NCI-H524 (cell line): ENCODE data around the gene NELFE.
A peak's percentile ranks its signal among the peaks of the same experiment; 100 is the strongest.

Source experiments
- DNase-seq, 2 experiments: peaks; one replicate each; lab custom pipeline; 2025; lab: John Stamatoyannopoulos, UW

NELFE gene

DNA sequence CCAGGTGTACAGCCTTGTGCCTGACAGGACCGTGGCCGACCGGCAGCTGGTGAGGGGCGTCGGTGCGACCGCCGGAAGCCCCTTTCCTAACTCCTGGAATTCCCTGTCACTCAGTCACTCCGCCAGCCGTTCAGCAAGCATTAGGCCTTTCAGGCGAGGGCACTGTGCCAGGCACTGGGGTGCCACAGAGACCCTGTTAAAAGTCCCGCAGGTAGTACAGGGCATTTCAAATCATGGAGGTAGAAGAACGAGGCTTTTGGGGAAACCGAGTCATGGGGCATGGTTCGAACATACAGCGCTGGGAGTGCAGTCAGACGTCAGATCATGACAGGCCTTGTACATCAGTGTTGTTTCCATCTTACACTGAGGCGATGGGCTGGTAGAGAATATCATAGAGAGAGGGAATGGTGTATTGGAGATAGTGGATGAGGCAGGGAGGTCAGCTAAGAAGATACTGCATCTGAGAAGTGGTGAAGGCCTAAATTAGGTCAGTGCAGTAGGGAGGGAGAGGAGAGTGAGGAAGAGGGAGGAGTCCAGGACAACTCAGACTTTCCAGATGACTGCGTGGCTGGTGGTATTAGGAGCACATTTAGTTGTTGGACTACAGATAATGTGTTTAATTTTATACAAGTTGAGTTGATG lies 14.1 kb upstream of the NELFE start:
- no peak for DNase-seq

DNA sequence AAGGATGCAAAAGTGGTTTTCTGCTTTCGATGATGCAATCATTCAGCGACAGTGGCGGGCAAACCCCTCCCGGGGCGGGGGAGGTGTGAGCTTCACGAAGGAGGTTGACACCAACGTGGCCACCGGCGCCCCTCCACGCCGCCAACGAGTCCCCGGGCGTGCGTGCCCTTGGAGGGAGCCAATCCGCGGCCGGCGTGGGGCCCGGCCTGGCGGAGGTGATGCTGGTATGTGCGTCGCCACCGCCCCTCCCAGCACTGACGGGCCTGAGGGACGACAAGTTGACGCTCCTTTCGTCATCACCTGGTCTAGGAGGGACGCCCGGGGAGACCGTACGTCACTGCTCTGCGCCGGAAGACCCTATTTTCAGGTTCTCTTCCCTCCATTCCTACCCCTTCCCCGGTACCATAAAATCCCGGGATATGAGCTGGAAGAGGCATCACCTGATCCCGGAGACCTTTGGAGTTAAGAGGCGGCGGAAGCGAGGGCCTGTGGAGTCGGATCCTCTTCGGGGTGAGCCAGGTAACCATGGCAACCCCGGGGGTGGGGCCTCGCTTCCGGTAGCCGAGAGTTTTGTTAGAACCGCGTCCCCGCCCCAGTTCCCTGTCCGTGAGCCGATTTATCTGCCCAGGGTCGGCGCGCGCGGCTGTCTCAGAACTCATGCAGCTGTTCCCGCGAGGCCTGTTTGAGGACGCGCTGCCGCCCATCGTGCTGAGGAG lies 13.4 kb upstream of the NELFE start, which contains the start of gene DXO:
TSS of gene DXO (minus strand) at position 146 of the 716 bp plus-strand sequence. CDS start 463 bp downstream, outside the sequence.
- peak; percentile 95 to 96 for DNase-seq

DNA sequence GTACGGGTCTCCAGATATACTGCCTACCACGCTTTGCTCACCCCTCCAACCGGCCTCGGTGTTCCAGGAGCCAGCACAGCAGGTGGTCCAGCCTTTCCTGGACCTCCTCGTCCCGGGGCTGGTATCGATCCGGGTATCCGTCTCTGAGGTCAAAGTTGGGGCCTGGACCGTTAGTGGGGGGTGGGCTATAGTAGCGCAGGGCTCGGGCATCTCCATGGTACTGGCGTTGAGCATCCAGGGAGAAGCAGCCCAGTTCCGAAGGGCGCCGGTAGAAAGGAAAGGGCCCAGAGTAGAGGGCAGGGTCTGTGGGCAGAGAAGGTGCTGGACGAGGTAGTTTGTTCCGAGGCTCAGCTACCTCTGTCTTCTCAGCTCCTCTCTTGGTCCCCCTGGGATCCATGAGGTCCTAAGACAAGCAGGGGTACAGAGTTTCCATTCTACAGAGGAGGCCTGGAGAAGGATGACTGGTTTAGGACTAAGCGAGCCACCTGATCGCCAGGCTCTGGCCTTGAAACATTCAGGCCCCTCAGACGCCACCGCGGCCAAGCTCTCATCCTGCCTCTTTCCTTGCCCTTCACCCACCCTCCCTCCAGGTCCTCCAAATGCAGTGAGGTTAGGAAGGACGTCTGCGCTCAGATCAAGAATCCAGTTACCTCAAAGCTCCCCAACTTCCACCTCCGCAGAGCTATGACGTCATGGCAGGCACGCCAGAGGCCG lies 12.7 kb upstream of the NELFE start:
- no peak for DNase-seq

DNA sequence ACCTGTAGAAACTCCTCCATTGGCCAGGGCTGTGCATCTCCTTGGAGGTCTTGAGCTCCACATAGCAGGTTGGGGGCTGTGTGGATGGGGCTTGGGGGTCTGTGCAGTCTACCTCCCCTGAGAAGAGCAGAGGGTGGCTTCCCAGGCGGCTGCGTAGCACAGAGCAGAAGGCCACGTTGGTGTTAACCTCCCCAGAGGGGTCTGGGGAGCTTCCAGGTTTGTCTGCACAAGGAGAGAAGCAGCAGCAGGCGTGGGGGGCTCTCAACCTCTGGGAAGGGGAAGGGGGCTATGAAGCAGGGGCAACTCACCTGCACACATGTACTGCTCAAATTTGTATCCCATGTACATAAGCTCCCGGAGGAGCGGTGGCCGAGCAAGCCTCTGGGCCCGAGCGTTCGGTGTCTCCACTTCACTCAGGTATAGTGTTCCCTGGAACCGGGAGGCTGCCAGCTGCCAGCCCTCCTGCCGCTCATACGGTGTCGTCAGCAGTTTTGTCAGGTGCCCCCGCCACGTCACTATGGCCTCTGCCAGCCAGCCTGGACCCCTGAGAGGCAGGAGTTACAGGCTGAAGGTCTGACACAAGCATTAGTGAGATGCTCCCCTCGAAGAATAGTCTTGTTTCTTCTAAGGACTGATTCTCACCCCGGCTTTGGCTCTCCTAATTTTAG lies 12.0 kb upstream of the NELFE start:
- DNase-seq, result peak in 1 of 2 experiments; percentile 20

DNA sequence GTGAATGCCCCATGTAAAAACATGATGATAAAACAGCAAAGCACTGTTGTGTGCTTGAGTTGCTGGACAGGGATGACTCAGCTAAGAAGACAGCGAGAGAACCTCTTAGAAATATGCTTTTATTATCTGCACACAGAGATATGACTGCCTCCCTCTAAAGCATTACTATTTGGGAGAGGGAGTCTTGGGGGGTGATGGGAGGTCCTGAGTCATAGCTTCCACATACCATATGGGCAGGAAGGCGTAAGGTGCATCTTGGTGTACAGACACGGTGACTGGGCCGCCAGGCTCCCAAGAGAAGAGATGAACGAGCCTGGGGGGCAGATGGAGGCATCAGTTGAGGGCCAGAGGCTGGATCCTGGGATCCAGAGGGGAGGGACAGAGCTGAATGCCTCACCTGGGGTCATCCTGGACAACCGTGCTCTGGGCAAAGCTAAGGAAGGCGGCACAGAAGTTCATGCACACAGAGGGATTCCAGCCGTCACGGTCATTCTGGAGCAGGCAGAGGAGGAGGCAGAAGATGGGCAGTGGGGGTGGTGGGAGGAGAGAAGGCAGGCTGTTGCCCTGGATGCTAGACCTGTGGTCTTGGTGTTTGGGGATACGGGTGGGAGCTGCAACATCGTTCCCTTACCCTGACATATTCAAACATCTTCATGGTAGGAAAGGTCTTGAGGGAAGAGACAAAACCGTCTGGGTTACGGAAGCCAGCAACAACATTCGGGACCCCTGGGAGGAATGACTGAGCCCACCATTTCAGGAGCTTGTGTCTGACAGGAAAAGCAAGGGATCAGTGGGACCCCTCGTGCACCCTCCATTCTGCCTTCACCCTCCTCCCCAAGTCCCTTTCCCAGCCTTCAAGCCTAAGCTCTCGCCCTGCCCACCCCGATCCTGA lies 11.2 kb upstream of the NELFE start:
- DNase-seq, result no peak

DNA sequence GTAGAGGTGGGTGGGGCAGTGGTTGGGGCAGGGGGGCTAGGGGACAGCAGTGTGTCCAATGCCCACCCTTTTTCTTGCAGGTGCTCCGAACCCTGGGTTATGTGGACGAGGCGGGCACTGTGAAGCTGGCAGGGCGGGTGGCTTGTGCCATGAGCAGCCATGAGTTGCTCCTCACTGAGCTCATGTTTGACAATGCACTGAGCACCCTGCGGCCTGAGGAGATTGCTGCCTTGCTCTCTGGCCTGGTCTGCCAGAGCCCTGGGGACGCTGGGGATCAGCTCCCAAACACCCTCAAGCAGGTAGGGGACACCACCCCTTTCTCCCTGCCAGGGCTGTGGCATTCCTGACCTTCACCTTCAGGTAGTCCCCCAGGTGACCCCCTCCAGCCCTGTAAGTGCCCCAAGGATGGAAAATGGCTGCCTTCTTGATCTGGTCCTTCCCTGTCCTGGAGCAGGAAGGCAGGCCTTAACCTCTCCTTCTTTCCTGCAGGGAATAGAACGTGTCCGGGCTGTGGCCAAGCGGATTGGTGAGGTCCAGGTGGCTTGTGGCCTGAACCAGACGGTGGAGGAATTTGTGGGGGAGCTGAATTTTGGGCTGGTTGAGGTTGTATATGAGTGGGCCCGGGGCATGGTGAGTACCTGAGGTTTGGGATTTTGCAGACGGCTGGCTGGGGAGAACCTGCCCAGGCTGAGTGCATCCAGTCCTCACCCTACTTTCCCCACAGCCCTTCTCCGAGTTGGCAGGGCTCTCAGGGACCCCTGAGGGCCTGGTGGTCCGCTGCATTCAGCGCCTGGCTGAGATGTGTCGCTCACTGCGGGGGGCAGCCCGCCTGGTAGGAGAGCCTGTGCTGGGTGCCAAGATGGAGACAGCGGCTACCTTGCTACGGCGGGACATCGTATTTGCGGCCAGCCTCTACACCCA lies 10.3 kb upstream of the NELFE start:
- no peak for DNase-seq

DNA sequence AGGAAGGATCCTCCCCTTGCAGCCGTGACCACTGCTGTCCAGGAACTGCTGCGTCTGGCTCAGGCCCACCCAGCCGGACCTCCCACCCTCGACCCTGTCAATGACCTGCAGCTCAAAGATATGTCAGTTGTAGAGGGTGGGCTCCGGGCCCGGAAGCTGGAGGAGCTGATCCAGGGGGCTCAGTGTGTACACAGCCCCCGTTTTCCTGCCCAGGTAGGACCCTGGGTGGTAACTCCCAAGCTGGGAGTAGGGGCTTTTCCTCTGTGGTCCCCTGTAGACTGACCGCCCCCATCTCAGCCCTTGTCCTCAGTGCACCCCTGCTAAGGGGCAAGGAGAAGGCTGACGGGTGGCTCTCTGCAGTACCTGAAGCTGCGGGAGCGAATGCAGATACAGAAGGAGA lies 9.6 kb upstream of the NELFE start:
- no peak for DNase-seq

DNA sequence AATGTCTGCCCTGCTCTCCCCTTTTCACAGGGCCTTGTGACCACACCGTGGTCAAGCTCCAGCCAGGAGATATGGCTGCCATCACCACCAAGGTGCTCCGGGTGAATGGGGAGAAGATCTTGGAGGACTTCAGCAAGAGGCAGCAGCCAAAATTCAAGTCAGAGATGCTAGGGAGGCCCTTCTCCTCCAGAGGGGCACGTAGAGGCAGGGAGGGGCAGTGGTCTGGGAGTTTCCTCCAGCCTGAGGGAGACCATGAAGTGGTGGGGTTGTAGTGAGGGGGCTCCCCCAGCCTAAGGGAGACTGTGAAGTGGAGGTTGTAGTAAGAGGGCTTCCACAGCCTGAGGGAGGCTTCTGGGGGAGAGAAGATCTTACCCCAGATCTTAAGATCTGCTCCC lies 9.2 kb upstream of the NELFE start:
- no peak for DNase-seq

DNA sequence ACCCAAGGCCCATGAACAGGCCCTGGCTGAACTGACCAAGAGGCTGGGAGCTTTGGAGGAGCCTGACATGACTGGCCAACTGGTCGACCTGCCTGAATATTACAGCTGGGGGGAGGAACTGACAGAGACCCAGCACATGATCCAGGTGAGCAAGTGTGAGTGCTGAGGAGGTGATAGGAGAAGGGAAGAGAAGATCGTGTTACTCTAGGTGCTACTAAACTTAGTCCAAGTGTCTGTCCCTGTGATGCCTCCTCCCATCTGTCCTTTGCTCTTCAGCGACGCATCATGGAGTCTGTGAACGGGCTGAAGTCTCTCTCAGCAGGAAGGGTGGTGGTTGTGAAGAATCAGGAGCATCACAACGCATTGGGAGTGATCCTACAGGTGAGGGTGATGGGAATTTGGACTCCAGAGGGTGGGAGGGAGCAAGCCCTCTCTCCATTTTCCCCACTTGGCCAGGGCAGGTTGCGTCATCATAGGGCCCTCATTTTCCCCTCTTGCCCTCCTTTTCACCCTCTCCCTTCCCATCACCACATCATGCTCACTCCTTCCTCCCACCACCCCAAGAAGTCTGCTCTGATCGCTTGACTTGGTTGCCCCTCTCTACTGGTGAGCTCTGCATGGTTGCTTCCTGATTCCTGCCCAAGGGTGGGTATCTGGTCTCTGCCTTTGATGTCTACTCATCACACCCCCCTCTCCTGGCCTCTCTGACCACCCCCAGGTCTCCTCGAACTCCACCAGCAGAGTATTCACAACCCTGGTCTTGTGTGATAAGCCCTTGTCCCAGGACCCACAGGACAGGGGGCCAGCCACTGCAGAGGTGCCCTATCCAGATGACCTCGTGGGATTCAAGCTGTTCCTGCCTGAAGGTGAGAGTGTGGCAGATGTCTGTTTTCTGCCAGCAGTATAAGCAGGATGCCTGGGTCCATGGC lies 8.5 kb upstream of the NELFE start:
- DNase-seq, result no peak

DNA sequence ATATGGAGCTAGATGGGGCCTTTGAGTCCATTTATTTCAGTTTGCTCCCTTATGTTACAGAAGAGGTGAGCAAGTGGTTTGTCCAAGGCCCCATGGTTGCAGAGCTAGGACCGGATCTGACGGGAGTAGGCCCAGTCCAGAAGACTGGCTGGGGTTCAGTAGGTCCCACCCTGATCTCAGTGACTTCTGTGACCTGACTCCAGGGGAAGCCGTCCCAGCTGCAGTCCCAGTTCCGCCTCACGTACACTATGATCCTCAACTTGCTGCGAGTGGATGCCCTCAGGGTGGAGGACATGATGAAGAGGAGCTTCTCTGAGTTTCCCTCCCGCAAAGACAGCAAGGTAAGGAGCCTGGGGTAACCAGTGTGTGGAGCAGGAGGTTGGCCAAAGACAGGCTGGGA lies 7.7 kb upstream of the NELFE start:
- DNase-seq, result no peak

DNA sequence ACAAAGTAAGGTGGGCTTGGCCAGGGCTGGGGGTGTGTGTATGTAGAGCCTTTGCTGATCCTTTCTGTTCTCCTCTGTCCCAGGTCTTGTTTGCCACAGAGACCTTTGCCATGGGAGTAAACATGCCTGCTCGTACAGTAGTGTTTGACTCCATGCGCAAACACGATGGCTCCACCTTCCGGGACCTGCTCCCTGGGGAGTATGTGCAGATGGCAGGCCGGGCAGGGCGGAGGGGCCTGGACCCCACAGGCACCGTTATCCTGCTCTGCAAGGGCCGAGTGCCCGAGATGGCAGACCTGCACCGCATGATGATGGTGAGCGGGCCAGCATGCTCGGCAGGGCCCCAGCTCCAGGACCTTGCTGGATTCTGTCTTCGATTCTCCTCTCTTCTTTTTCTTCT lies 6.9 kb upstream of the NELFE start:
- no peak for DNase-seq

DNA sequence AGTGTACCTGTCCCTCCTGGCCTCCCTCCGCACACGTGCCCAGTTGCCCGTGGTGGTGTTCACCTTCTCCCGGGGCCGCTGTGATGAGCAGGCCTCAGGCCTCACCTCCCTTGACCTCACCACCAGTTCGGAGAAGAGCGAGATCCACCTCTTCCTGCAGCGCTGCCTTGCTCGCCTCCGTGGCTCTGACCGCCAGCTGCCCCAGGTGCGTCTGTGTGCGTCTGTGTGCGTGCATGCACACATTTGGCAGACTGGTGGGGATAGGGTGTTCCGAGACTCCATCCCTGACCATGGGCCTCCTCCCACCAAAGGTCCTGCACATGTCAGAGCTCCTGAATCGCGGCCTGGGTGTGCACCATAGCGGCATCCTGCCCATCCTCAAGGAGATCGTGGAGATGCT lies 5.2 kb upstream of the NELFE start:
- DNase-seq, result no peak

DNA sequence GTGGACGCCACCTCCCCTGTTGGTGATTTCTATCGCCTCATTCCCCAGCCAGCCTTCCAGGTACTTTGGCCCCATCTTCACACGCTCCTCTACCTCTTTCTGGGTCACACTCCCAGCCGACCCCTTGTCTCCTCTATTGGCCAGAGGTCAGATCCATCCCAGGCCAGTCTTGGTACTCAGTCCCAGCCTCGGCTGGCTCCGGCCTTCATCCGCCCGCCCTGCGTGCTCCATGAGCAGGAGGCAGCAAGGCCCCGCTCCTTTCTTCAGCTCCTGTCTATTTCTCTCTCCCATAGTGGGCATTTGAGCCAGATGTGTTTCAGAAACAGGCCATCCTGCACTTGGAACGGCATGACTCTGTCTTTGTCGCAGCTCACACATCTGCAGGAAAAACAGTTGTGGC lies 2.8 kb upstream of the NELFE start:
- DNase-seq, result no peak

DNA sequence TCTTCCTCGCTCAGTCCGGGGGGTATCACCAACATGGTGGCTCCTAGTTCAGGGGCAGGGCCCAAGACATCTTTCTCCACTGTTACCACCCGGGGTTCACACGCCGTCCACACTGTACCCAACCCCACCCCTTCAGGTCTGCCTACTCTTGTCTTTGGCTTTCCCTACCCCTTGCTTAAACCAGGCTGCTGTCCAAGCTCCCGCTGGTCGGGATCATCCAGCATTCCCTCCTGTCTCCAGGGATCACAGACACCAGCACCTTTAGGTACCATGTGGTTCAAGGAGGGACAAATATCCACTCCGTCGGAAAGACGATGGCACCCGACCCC lies 395 bp downstream of the NELFE start:
- DNase-seq, result no peak

DNA sequence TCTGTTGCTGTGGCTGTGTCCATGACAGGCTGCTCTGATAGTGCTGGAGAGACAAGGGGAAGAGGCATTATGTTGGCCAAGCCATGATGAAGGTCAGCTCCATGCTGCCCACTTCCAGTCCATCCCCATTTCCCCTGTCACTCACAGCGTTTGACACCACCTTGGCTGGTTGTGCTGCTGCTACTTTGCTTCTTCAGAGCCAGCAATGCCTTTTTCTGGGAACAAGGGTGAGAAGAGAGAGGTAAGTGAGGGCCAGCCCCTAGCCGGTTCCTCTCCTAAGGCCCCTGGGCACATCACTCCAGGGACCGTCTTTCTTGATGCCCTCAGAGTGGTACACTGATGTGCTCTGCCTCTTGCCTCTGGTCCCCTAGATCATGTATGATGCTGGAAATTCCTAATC lies 2.0 kb downstream of the NELFE start:
- DNase-seq, result no peak

DNA sequence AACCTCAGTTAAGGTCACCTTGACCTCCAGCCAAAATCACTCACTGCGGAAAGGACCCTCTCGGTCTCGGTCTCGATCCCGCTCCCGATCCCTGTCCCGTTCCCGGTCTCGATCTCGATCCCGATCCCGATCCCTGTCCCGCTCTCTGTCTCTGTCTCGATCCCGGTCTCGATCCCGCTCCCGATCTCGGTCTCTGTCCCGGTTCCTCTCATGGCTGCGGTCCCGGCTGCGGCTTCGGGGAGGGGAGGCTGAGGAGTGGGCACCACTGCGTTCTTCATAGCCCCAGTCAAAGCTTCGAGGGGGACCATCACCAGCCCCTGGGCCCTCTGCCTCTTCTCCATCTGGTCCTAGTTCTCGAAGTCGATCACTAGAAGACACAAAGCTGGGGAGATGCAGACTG lies 4.3 kb downstream of the NELFE start:
- no peak for DNase-seq

DNA sequence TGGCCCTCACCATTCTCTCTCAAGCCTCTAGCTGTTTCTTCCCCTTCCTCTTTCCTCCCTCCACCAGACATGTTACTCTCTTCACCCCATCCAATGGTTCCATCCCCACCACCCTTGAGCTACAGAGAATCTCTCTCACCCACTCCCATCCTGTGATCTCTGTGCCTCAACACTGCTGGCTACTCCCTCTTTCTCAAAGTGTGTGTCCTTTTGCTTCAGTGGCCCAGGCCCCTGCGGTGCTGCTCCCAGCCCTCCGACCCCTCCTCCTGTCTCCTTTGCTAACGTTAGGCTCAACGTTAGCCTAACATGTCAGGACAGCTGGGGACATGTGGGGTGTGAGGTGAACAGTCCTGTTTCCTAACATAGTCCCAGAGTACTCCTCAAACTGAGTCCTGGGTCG lies 5.9 kb downstream of the NELFE start:
- DNase-seq, result no peak

DNA sequence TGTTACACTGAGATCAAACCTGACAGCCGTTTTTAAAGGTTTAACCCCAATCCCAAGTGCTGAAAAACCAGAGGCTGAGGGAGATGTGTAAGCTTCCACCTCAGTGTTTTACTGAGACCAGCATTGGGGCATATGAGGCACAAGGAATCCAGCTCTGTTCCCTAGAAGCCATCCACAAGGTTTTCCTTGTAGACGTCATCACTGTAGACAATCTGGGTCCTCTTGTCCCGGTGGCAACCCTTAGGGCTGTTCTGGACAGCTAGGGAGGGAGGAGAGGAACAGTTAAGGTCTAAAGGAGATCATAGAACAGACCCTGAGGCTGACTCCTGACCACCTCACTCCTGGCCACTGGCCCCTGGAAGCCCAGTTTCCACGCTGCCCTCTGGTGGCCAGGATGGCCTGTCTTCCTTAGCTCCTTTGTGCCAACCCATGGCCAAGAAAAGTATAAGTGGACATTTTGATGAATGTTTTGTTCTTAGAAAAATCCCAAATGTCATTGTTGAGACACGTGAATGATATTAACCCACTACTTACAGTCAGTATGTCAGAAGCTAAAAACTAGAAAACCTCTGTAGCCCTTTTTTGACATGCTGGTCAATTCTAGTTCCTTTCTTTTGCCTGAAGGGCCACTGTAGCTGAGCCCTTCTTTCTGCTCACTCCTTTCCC lies 6.5 kb downstream of the NELFE start:
- DNase-seq, result peak in 1 of 2 experiments; percentile 49

DNA sequence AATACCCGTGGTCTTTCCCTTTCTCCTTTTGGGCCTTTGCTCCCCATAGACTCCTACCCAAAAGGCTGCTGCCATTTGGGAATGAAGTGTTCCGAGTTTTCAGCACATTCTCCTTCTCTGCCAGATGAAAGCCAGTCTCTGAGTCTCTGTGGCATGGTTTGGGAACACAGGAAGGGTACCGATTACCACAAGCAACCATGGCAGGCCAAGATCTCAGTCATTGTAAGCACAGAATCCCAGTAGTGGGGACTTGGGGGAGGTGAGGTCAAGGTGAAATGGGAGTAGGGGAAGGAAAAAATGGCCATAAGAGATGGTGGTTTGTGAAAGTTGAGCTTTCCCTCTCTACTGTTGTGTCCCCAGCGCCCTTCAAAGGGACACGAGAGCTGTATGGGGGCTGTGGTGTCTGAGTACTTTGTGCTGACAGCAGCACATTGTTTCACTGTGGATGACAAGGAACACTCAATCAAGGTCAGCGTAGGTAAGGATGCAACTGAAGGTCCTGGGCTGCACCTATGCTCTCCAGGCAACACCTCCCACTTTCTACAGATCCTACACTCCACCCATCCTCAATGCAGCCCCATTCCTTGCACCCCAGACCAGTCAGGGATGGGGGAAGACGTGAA lies 8.7 kb downstream of the NELFE start:
- no peak for DNase-seq
